Endothelial cell (in vitro differentiated cells): ENCODE measurements around the gene MGRN1. TPM values are rescaled to one million over a fixed set of nuclear protein-coding genes. Genes with fewer than 3 reads are reported as not detected.
A peak's percentile ranks its signal among the peaks of the same experiment; 100 is the strongest.

Source experiments
- DNase-seq: peaks from one replicate; pipeline ENCODE4 v3.0.0; 2021; ENCODE audit warnings: low spot score
- H3K27ac Mint-ChIP-seq: one replicate; pipeline ENCODE4 v1.8.0; 2021; ENCODE audit warnings: mixed read lengths, inconsistent platforms; ENCODE audit not compliant: unreplicated experiment
- H3K27me3 Mint-ChIP-seq: one replicate; pipeline ENCODE4 v1.8.0; 2021; ENCODE audit warnings: mild to moderate bottlenecking, moderate library complexity, mixed read lengths, inconsistent platforms; ENCODE audit not compliant: unreplicated experiment
- H3K36me3 Mint-ChIP-seq: one replicate; pipeline ENCODE4 v1.8.0; 2021; ENCODE audit warnings: mild to moderate bottlenecking, low read depth, mixed read lengths, inconsistent platforms; ENCODE audit not compliant: unreplicated experiment
- H3K4me1 Mint-ChIP-seq: one replicate; pipeline ENCODE4 v1.8.0; 2021; ENCODE audit warnings: mild to moderate bottlenecking, mixed read lengths, inconsistent platforms; ENCODE audit not compliant: unreplicated experiment
- H3K4me3 Mint-ChIP-seq: one replicate; pipeline ENCODE4 v1.8.0; 2021; ENCODE audit warnings: mild to moderate bottlenecking, mixed read lengths, inconsistent platforms; ENCODE audit not compliant: unreplicated experiment
- H3K9me3 Mint-ChIP-seq: one replicate; pipeline ENCODE4 v1.8.0; 2021; ENCODE audit warnings: mixed read lengths, inconsistent platforms; ENCODE audit not compliant: unreplicated experiment
- CTCF ChIP-seq: fragments of 200-600 bp; sonication (generic); IDR thresholded peaks from one replicate; pipeline ENCODE4 v1.5.0; 2021; ENCODE audit warnings: antibody characterized with exemption; ENCODE audit not compliant: unreplicated experiment
- total RNA-seq: library from RNA; stranded (reverse); fragmentation: NEBNext Ultra II Directional; extraction: Animal tissue kit (Norgen Biotek cat#: 25700); gene quantifications from one replicate; pipeline ENCODE4 v1.2.1, GENCODE V29; 2021; ENCODE audit not compliant: unreplicated experiment

Gene MGRN1
- total RNA-seq, 1 donor from 2014 or later = 82.5 TPM

GRCh38 chr16:4602331-4602730 is 22.3 kb upstream of the MGRN1 start:
- no peak overlapping the region for H3K27ac Mint-ChIP-seq
- no peak overlapping the region for H3K4me3 Mint-ChIP-seq
- no peaks in the 10 kb centered on the region for H3K9me3 Mint-ChIP-seq
- peaks cover 4% of the 10 kb centered on the region for H3K4me1 Mint-ChIP-seq
- peaks cover 9% of the 10 kb centered on the region for H3K27me3 Mint-ChIP-seq
- DNase-seq = no peak
- peaks cover 3% of the 10 kb centered on the region for H3K36me3 Mint-ChIP-seq
- TF ChIP-seq CTCF = no peak

- Mint-ChIP-seq H3K9me3 (no peaks in the 10 kb centered on the region), H3K4me3 (no peak overlapping the region), H3K27me3 (peaks cover 8% of the 10 kb centered on the region), H3K36me3 (peaks cover 3% of the 10 kb centered on the region), H3K27ac (no peak overlapping the region), H3K4me1 (peaks cover 4% of the 10 kb centered on the region)
- no peak for TF ChIP-seq CTCF
- DNase-seq = no peak
These were observed 20.9 kb upstream of the MGRN1 start for GRCh38 chr16:4603624-4604170.

GRCh38 chr16:4604401-4604800 is 20.2 kb upstream of the MGRN1 start:
- Mint-ChIP-seq H3K9me3 (no peaks in the 10 kb centered on the region), H3K4me3 (no peak overlapping the region), H3K36me3 (peaks cover 3% of the 10 kb centered on the region), H3K4me1 (peaks cover 4% of the 10 kb centered on the region), H3K27me3 (peaks cover 9% of the 10 kb centered on the region), H3K27ac (no peak overlapping the region)
- TF ChIP-seq CTCF = no peak
- DNase-seq = no peak

- H3K36me3 Mint-ChIP-seq = peaks cover 3% of the 10 kb centered on the region
- H3K4me3 Mint-ChIP-seq = peak overlapping the region; percentile 54
- H3K27me3 Mint-ChIP-seq = peaks cover 6% of the 10 kb centered on the region
- H3K4me1 Mint-ChIP-seq = peaks cover 3% of the 10 kb centered on the region
- no peak overlapping the region for H3K27ac Mint-ChIP-seq
- TF ChIP-seq CTCF = no peak
- H3K9me3 Mint-ChIP-seq = no peaks in the 10 kb centered on the region
- DNase-seq = no peak
These were observed 18.3 kb upstream of the MGRN1 start for GRCh38 chr16:4606354-4606753.

- peak; percentile 29 for DNase-seq
- Mint-ChIP-seq H3K36me3 (peaks cover 3% of the 10 kb centered on the region), H3K27me3 (peaks cover 4% of the 10 kb centered on the region), H3K27ac (no peak overlapping the region), H3K4me3 (peak overlapping the region; percentile 25), H3K9me3 (no peaks in the 10 kb centered on the region), H3K4me1 (no peaks in the 10 kb centered on the region)
- TF ChIP-seq CTCF = no peak
These were observed 16.6 kb upstream of the MGRN1 start for GRCh38 chr16:4607841-4608703.
